ENCODE results near the gene GUCY1B1.

Gene GUCY1B1

GRCh38 chr4:155787113-155787710 lies 28.4 kb downstream of the GUCY1B1 start:
- Histone ChIP-seq H3K27me3 (ENCODE audit: insufficient read depth, low read depth) (no peaks in the 10 kb centered on the region), H3K79me2 (ENCODE audit: insufficient read depth, low read depth) (no peaks in the 10 kb centered on the region), H3K4me3 (IDR thresholded peaks at IDR 0.05; ENCODE audit: insufficient read depth, low read depth, low read length) (no peak overlapping the region), H3K9ac (no peak overlapping the region), H4K20me1 (ENCODE audit: insufficient read depth) (no peaks in the 10 kb centered on the region), H2AFZ (ENCODE audit: low read depth) (peak overlapping the region; percentile 58), H3K4me1 (ENCODE audit: low read depth, poor library complexity, severe bottlenecking) (peaks cover 10% of the 10 kb centered on the region), H3K27ac (no peak overlapping the region), H3K36me3 (ENCODE audit: insufficient read depth) (no peaks in the 10 kb centered on the region), H3K4me2 (peak overlapping the region; percentile 6; the same call in 1 of the 2 replicates)
- TF ChIP-seq, protein P1, sequence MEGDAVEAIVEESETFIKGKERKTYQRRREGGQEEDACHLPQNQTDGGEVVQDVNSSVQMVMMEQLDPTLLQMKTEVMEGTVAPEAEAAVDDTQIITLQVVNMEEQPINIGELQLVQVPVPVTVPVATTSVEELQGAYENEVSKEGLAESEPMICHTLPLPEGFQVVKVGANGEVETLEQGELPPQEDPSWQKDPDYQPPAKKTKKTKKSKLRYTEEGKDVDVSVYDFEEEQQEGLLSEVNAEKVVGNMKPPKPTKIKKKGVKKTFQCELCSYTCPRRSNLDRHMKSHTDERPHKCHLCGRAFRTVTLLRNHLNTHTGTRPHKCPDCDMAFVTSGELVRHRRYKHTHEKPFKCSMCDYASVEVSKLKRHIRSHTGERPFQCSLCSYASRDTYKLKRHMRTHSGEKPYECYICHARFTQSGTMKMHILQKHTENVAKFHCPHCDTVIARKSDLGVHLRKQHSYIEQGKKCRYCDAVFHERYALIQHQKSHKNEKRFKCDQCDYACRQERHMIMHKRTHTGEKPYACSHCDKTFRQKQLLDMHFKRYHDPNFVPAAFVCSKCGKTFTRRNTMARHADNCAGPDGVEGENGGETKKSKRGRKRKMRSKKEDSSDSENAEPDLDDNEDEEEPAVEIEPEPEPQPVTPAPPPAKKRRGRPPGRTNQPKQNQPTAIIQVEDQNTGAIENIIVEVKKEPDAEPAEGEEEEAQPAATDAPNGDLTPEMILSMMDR (conservative IDR thresholded peaks at IDR 0.05; ENCODE audit: low read depth, low read length): peak; percentile 85

GRCh38 chr4:155789391-155789790 lies 30.6 kb downstream of the GUCY1B1 start:
- TF ChIP-seq, protein P1 (conservative IDR thresholded peaks at IDR 0.05; ENCODE audit: low read depth, low read length): no peak
- H3K4me1 ChIP-seq (ENCODE audit: low read depth, poor library complexity, severe bottlenecking): peaks cover 10% of the 10 kb centered on the region
- no peaks in the 10 kb centered on the region for H3K36me3 ChIP-seq (ENCODE audit: insufficient read depth)
- H3K4me2 ChIP-seq: no peak overlapping the region
- H4K20me1 ChIP-seq (ENCODE audit: insufficient read depth): no peaks in the 10 kb centered on the region
- H3K4me3 ChIP-seq (IDR thresholded peaks at IDR 0.05; ENCODE audit: insufficient read depth, low read depth, low read length): no peak overlapping the region
- H2AFZ ChIP-seq (ENCODE audit: low read depth): no peak overlapping the region
- no peaks in the 10 kb centered on the region for H3K79me2 ChIP-seq (ENCODE audit: insufficient read depth, low read depth)
- no peak overlapping the region for H3K9ac ChIP-seq
- no peak overlapping the region for H3K27ac ChIP-seq
- no peaks in the 10 kb centered on the region for H3K27me3 ChIP-seq (ENCODE audit: insufficient read depth, low read depth)

- H3K36me3 ChIP-seq (ENCODE audit: insufficient read depth): no peaks in the 10 kb centered on the region
- H3K27ac ChIP-seq: no peak overlapping the region
- no peak overlapping the region for H3K9ac ChIP-seq
- H2AFZ ChIP-seq (ENCODE audit: low read depth): no peak overlapping the region
- no peaks in the 10 kb centered on the region for H3K27me3 ChIP-seq (ENCODE audit: insufficient read depth, low read depth)
- no peaks in the 10 kb centered on the region for H4K20me1 ChIP-seq (ENCODE audit: insufficient read depth)
- H3K4me1 ChIP-seq (ENCODE audit: low read depth, poor library complexity, severe bottlenecking): peaks cover 10% of the 10 kb centered on the region
- H3K4me2 ChIP-seq: no peak overlapping the region
- H3K79me2 ChIP-seq (ENCODE audit: insufficient read depth, low read depth): no peaks in the 10 kb centered on the region
- H3K4me3 ChIP-seq (IDR thresholded peaks at IDR 0.05; ENCODE audit: insufficient read depth, low read depth, low read length): no peak overlapping the region
- TF ChIP-seq, protein P1 (conservative IDR thresholded peaks at IDR 0.05; ENCODE audit: low read depth, low read length): no peak
These were observed 31.2 kb downstream of the GUCY1B1 start for GRCh38 chr4:155789982-155790381.

- Histone ChIP-seq H3K4me3 (IDR thresholded peaks at IDR 0.05; ENCODE audit: insufficient read depth, low read depth, low read length) (no peak overlapping the region), H3K79me2 (ENCODE audit: insufficient read depth, low read depth) (no peaks in the 10 kb centered on the region), H3K4me1 (ENCODE audit: low read depth, poor library complexity, severe bottlenecking) (no peaks in the 10 kb centered on the region), H3K36me3 (ENCODE audit: insufficient read depth) (no peaks in the 10 kb centered on the region), H3K27me3 (ENCODE audit: insufficient read depth, low read depth) (no peaks in the 10 kb centered on the region), H2AFZ (ENCODE audit: low read depth) (no peak overlapping the region), H3K27ac (no peak overlapping the region), H4K20me1 (ENCODE audit: insufficient read depth) (no peaks in the 10 kb centered on the region), H3K9ac (no peak overlapping the region), H3K4me2 (no peak overlapping the region)
- TF ChIP-seq, protein P1 (conservative IDR thresholded peaks at IDR 0.05; ENCODE audit: low read depth, low read length): no peak
These were observed 35.9 kb downstream of the GUCY1B1 start for GRCh38 chr4:155794589-155795236.
